H9 (cell line): Measurements from ENCODE around the gene SLX4. TPM values are rescaled to one million over a fixed set of nuclear protein-coding genes. Genes with fewer than 3 reads are reported as not detected.
A peak's percentile ranks its signal among the peaks of the same experiment; 100 is the strongest.

Source experiments
- DNase-seq: peaks from one replicate; pipeline ENCODE4 v3.0.0-alpha.2; 2017
- H2AFZ ChIP-seq: one replicate; pipeline ENCODE4 v1.6.1; 2013; ENCODE audit warnings: mild to moderate bottlenecking, low read length, control low read depth, moderate library complexity
- H2AK5ac ChIP-seq: 2 replicates; pipeline ENCODE4 v1.6.1; 2013; ENCODE audit warnings: low read length, control low read depth, mixed read lengths; ENCODE audit not compliant: insufficient read length
- H2BK120ac ChIP-seq: one replicate; pipeline ENCODE4 v1.6.1; 2013; ENCODE audit warnings: low read depth, mild to moderate bottlenecking, low read length, control low read depth, inconsistent platforms; ENCODE audit not compliant: poor library complexity, severe bottlenecking
- H2BK12ac ChIP-seq: 2 replicates; pipeline ENCODE4 v1.6.1; 2013; ENCODE audit warnings: low read length, control low read depth, mixed read lengths, low read depth; ENCODE audit not compliant: insufficient read length
- H2BK15ac ChIP-seq: 2 replicates; pipeline ENCODE4 v1.6.1; 2013; ENCODE audit warnings: low read depth, low read length, control low read depth
- H2BK20ac ChIP-seq: one replicate; pipeline ENCODE4 v1.6.1; 2013; ENCODE audit warnings: low read depth, mild to moderate bottlenecking, low read length, control low read depth, inconsistent platforms; ENCODE audit not compliant: poor library complexity, severe bottlenecking
- H2BK5ac ChIP-seq: 2 replicates; pipeline ENCODE4 v1.6.1; 2013; ENCODE audit warnings: low read length, control low read depth, mixed read lengths; ENCODE audit not compliant: insufficient read length
- H3K14ac ChIP-seq: 2 replicates; pipeline ENCODE4 v1.6.1; 2013; ENCODE audit warnings: low read length, control low read depth; ENCODE audit not compliant: insufficient read depth
- H3K18ac ChIP-seq: 2 replicates; pipeline ENCODE4 v1.6.1; 2013; ENCODE audit warnings: low read depth, mild to moderate bottlenecking, mixed read lengths, low read length, control low read depth; ENCODE audit not compliant: insufficient read length
- H3K23ac ChIP-seq: 2 replicates; pipeline ENCODE4 v1.6.1; 2013; ENCODE audit warnings: low read length, control low read depth, mixed read lengths, low read depth; ENCODE audit not compliant: insufficient read length
- H3K23me2 ChIP-seq: 2 replicates; pipeline ENCODE4 v1.6.1; 2013; ENCODE audit warnings: low read depth, mild to moderate bottlenecking, mixed read lengths, low read length, control low read depth; ENCODE audit not compliant: insufficient read length, poor library complexity, severe bottlenecking
- H3K27ac ChIP-seq: 2 replicates; pipeline ENCODE4 v1.5.1; 2013; ENCODE audit warnings: low read length, control low read depth, mixed read lengths, low read depth; ENCODE audit not compliant: insufficient read length
- H3K27me3 ChIP-seq: 2 replicates; pipeline ENCODE4 v1.6.1; 2013; ENCODE audit warnings: low read length, control low read depth, inconsistent platforms; ENCODE audit not compliant: insufficient read depth
- H3K4ac ChIP-seq: 2 replicates; pipeline ENCODE4 v1.6.1; 2013; ENCODE audit warnings: low read depth, mild to moderate bottlenecking, control low read depth, inconsistent platforms, low read length, moderate library complexity
- H3K4me1 ChIP-seq: 2 replicates; pipeline ENCODE4 v1.6.1; 2013; ENCODE audit warnings: low read length, control low read depth, inconsistent platforms; ENCODE audit not compliant: insufficient read depth
- H3K4me2 ChIP-seq: 2 replicates; pipeline ENCODE4 v1.6.1; 2013; ENCODE audit warnings: low read length, control low read depth, mixed read lengths; ENCODE audit not compliant: insufficient read length, insufficient read depth
- H3K56ac ChIP-seq: 2 replicates; pipeline ENCODE4 v1.6.1; 2013; ENCODE audit warnings: low read depth, mild to moderate bottlenecking, mixed read lengths, low read length, control low read depth; ENCODE audit not compliant: insufficient read length
- H3K79me1 ChIP-seq: 2 replicates; pipeline ENCODE4 v1.6.1; 2013; ENCODE audit warnings: low read depth, mild to moderate bottlenecking, moderate library complexity, low read length, control low read depth, inconsistent platforms; ENCODE audit not compliant: insufficient read depth, poor library complexity, severe bottlenecking
- H3K79me2 ChIP-seq: 2 replicates; pipeline ENCODE4 v1.6.1; 2013; ENCODE audit warnings: low read length, control low read depth, inconsistent platforms; ENCODE audit not compliant: insufficient read depth
- H3K9ac ChIP-seq: 2 replicates; pipeline ENCODE4 v1.6.1; 2013; ENCODE audit warnings: low read length, control low read depth, mixed read lengths; ENCODE audit not compliant: insufficient read length; ENCODE audit errors: extremely low read depth
- H3K9me3 ChIP-seq: one replicate; pipeline ENCODE4 v1.6.1; 2013; ENCODE audit warnings: low read depth, low read length, inconsistent platforms; ENCODE audit not compliant: control insufficient read depth
- H3T11ph ChIP-seq: one replicate; pipeline ENCODE4 v1.6.1; 2013; ENCODE audit warnings: mild to moderate bottlenecking, low read length, control low read depth, inconsistent platforms
- H4K20me1 ChIP-seq: one replicate; pipeline ENCODE4 v1.6.1; 2013; ENCODE audit not compliant: control insufficient read depth, insufficient read length, insufficient read depth
- H4K5ac ChIP-seq: 2 replicates; pipeline ENCODE4 v1.6.1; 2013; ENCODE audit warnings: low read depth, mild to moderate bottlenecking, mixed read lengths, low read length, control low read depth; ENCODE audit not compliant: insufficient read length
- H4K8ac ChIP-seq: replicated peaks from 2 replicates; pipeline ENCODE4 v1.6.1; 2013; ENCODE audit warnings: low read length, control low read depth, mixed read lengths, low read depth; ENCODE audit not compliant: insufficient read length
- H4K91ac ChIP-seq: 2 replicates; pipeline ENCODE4 v1.6.1; 2013; ENCODE audit warnings: low read depth, mild to moderate bottlenecking, moderate library complexity, mixed read lengths, low read length, control low read depth; ENCODE audit not compliant: insufficient read length
- H3K27ac Mint-ChIP-seq, 3 experiments: 2 replicates in 2 of 3; 3 replicates in 1 of 3; pipeline ENCODE4 v1.8.0; 2020 to 2021; ENCODE audit warnings: mixed read lengths in 3 of 3, mild to moderate bottlenecking in 1 of 3, moderate library complexity in 1 of 3
- H3K27me3 Mint-ChIP-seq: 2 replicates; pipeline ENCODE4 v1.8.0; 2021; ENCODE audit warnings: low read depth, mild to moderate bottlenecking, moderate library complexity, mixed read lengths
- H3K36me3 Mint-ChIP-seq, 3 experiments: 2 replicates in 2 of 3; 3 replicates in 1 of 3; pipeline ENCODE4 v1.8.0; 2020 to 2021; ENCODE audit warnings: low read depth in 3 of 3, mixed read lengths in 3 of 3; ENCODE audit not compliant: insufficient read depth in 1 of 3
- H3K4me1 Mint-ChIP-seq, 2 experiments: 2 replicates each; pipeline ENCODE4 v1.8.0; 2020; ENCODE audit warnings: mixed read lengths in 2 of 2
- H3K4me3 Mint-ChIP-seq, 2 experiments: 2 replicates in 1 of 2; 3 replicates in 1 of 2; pipeline ENCODE4 v1.8.0; 2020 to 2021; ENCODE audit warnings: mild to moderate bottlenecking in 2 of 2, mixed read lengths in 2 of 2, moderate library complexity in 1 of 2
- H3K9me3 Mint-ChIP-seq, 2 experiments: 2 replicates in 1 of 2; 3 replicates in 1 of 2; pipeline ENCODE4 v1.8.0; 2020; ENCODE audit warnings: mild to moderate bottlenecking in 2 of 2, mixed read lengths in 2 of 2, moderate library complexity in 1 of 2
- WGBS: extraction: QIAGEN DNeasy Blood & Tissue Kit; methylation state at CpG from one replicate; pipeline ENCODE4 v1.1.7; 2013; ENCODE audit warnings: missing lambda C conversion rate, low lambda C conversion rate, mixed read lengths; ENCODE audit not compliant: insufficient read length; ENCODE audit errors: extremely low coverage; 5-methylcytosine and 5-hydroxymethylcytosine counted together
- total RNA-seq: library from RNA; stranded (reverse); gene quantifications from 2 replicates; pipeline ENCODE4 v1.2.1, GENCODE V29; 2021
- TF ChIP-seq, protein P1 (sequence below): fragments of 200-600 bp; sonication (generic); conservative IDR thresholded peaks from 3 replicates; pipeline ENCODE4 v1.8.0; 2021; ENCODE audit warnings: antibody characterized with exemption, mild to moderate bottlenecking

SLX4 gene
- total RNA-seq, 1 experiment from 2014 or later: 9.9 TPM

DNA sequence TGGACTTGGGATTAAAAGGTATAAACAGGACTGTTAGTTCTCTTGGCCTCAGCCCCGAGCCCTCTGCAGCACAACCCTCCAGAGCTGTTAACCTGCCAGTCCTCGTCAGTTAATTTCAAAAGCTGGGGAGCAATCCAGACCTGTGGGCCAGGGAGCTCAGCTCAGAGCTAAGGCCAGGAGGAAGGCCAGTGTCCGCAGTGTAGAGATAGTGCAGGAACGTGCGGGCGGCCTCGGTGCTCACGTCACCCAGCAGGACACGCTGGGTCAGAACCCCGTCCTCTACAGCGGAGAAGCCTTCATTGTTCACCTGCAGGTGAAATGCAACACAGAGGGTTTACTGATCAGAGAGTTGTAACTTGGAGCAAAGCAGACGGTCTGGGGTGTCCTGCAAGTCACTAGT, 18.8 kb downstream of the SLX4 start:
- Histone ChIP-seq H2AK5ac (no peak overlapping the region), H2BK15ac (no peak overlapping the region), H2AFZ (no peak overlapping the region), H3K18ac (no peak overlapping the region), H2BK20ac (no peak overlapping the region), H4K91ac (no peak overlapping the region), H3K27me3 (no peaks in the 10 kb centered on the region), H4K8ac (no peak overlapping the region), H3K23me2 (no peaks in the 10 kb centered on the region), H3K23ac (no peak overlapping the region), H3K4me2 (no peak overlapping the region), H2BK5ac (no peak overlapping the region), H3K79me1 (no peaks in the 10 kb centered on the region), H3K79me2 (no peaks in the 10 kb centered on the region), H3T11ph (no peak overlapping the region), H2BK120ac (no peak overlapping the region), H3K4me1 (no peaks in the 10 kb centered on the region), H3K56ac (no peak overlapping the region), H2BK12ac (no peak overlapping the region), H3K27ac (no peak overlapping the region), H4K20me1 (no peaks in the 10 kb centered on the region), H3K9me3 (no peaks in the 10 kb centered on the region), H3K4ac (no peak overlapping the region), H3K14ac (no peak overlapping the region; the same call in 1 of the 2 replicates), H3K9ac (no peak overlapping the region), H4K5ac (no peak overlapping the region)
- H3K4me3 Mint-ChIP-seq: no peak overlapping the region
- no peaks in the 10 kb centered on the region for H3K9me3 Mint-ChIP-seq
- TF ChIP-seq, protein P1, sequence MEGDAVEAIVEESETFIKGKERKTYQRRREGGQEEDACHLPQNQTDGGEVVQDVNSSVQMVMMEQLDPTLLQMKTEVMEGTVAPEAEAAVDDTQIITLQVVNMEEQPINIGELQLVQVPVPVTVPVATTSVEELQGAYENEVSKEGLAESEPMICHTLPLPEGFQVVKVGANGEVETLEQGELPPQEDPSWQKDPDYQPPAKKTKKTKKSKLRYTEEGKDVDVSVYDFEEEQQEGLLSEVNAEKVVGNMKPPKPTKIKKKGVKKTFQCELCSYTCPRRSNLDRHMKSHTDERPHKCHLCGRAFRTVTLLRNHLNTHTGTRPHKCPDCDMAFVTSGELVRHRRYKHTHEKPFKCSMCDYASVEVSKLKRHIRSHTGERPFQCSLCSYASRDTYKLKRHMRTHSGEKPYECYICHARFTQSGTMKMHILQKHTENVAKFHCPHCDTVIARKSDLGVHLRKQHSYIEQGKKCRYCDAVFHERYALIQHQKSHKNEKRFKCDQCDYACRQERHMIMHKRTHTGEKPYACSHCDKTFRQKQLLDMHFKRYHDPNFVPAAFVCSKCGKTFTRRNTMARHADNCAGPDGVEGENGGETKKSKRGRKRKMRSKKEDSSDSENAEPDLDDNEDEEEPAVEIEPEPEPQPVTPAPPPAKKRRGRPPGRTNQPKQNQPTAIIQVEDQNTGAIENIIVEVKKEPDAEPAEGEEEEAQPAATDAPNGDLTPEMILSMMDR: no peak
- no peaks in the 10 kb centered on the region for H3K27me3 Mint-ChIP-seq
- peaks cover 12 to 53% (median 44%) of the 10 kb centered on the region in 3 experiments; a peak in 6 of 7 replicates for H3K36me3 Mint-ChIP-seq
- H3K27ac Mint-ChIP-seq: peak overlapping the region in 1 of 3 experiments; percentile 42; a peak in 1 of 7 replicates
- no CpG with 5 or more reads among the region's 12 CpGs for WGBS
- H3K4me1 Mint-ChIP-seq: peaks cover 5 to 6% of the 10 kb centered on the region in 2 experiments
- DNase-seq: no peak
